HG03558 (cell line): ENCODE data around the gene CHST6.
"Not testable (repeated sequence)": the region's sequence is repeated elsewhere in the genome, so short reads cannot be mapped to it uniquely, and the experiment has no call there.

Source experiments
- ATAC-seq: cut with Tn5 transposase; IDR thresholded peaks from one replicate; pipeline ENCODE4 v1.9.1; 2021; ENCODE audit warnings: moderate number of reproducible peaks; ENCODE audit not compliant: unreplicated experiment; ENCODE audit errors: extremely low read depth

Gene CHST6

DNA sequence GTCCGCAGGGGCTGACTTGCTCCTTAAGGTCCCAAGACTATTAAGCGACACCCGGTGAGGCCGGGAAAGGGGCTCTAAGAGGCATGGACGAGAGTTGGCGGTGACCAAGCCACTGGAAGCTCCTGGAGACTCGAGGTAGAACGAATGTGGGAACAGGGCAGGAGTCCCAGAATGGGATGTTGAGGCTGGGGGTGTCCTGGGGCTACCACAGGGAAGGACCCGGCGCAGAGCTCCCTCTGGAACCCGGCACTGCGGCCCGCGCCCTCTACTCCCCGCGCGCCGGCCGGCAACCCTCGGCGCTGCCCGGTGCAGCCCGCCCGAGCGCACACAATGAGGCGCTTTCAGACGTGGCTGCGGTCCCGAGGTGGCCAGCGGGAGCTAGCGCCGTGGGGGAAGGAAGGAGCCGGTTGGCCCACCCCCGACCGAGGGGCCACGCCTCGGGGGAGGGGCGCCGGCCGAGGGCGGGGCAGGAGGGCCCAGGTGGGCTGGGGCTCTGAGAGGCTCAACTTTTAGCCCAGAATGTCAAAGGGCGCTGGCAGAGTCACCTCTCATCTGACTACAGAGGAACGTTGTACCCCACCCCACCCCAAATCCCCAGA, at the start of gene CHST6:
CHST6 (minus strand) TSS at position 366 of the 599 bp plus-strand sequence. CDS start 15,613 bp downstream, outside the sequence.
- peak; percentile 74 for ATAC-seq

DNA sequence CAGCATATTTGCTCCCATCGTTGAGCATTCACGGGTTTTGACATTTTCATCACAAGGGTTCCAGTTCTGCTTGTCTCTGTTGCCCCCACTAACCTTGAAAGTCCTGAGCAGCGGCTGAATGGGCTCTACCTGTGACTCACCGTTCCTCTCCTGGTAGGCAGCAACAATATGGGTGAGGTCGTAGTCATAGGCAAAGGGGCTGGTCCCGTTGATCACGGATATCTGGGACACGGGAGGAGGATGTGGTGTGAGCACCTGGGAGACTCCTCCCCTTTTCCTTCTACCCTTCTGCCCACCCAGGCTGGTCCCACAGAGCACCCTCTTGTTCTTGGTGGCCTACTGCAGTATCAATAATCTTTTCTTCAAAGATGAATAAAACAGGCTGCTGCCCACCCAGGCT, 47.2 kb upstream of the CHST6 start:
- not testable (repeated sequence) for ATAC-seq

DNA sequence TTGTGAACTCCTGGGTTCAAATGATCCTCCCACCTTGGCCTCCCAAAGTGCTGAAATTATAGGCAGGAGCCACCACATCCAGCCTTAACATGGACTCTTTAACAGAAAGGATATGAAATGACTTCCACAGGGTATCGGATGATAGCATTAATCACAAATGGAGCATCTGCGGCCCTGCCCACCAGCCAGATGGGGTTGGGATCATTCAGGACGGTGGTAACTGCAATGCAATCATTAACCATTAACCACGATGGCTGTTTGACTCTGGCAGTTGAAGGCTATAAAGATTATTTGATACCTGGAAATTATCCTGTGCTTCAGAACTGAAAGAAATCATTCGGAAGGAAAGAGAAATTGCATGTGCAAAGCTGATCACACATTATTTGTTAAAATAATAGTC, 46.0 kb upstream of the CHST6 start:
- ATAC-seq: no peak

DNA sequence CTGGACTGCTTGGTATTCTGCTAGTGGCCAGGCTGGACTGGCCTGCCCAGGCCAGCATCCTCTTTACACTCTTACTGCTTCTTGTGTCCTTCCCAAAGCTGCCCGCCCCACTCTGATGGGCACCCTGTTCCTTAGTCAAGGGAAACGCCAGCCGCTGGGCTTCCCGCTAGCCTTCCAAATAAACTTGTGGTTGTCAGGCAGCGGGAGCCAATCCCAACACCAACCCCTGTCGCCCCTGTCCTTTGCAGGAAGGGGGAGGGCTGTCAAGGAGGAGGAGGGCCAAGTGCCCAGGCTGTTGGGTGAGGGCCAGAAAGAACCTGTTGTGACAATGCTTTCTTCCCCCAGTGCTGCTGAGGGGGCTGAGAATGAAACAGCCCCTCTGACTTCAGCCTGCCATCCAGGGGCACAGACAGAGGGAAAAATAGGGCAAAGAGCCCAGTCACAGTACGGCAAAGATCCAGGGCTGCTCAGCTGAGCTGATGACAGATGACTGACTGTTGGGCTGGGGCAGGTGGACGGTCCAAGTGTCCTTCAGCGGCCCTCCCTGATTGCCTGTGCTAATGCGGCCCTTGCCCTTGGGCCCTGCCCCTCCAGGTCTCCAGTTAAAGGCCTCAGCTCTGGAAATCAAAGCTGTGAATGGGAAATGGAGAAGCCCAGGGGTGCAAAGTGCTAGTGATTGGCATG, 43.8 kb upstream of the CHST6 start:
- ATAC-seq: not testable (repeated sequence)

- no peak for ATAC-seq
Measured at GRCh38 chr16:75537776-75538175, 42.5 kb upstream of the CHST6 start.

DNA sequence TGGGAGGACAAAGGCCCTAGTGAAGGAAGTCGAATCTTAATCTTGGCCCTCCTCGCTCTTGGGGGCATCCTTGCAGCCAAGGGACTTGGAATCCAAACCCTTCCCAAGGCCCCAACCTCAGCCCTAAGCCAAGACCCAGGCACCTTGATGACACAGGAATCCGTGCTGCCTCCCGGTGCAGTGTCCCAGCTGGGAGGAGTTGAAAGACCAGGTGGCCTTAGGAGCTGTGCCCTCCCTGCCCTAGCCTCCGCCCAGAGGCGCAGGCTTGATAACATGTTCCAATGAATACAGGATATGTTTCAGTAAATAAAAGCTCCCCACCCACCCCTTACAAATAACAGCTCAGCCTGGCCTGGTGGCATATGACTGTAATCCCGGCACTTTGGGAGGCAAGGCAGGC, 40.7 kb upstream of the CHST6 start, which contains the start of gene CHST5:
CHST5 (minus strand) TSS at position 208 of the 400 bp plus-strand sequence. CDS start 5,724 bp downstream, outside the sequence.
- no peak for ATAC-seq

GRCh38 chr16:75535211-75535843, 40.1 kb upstream of the CHST6 start:
- no peak for ATAC-seq

GRCh38 chr16:75534560-75535205, 39.4 kb upstream of the CHST6 start:
- ATAC-seq: no peak

DNA sequence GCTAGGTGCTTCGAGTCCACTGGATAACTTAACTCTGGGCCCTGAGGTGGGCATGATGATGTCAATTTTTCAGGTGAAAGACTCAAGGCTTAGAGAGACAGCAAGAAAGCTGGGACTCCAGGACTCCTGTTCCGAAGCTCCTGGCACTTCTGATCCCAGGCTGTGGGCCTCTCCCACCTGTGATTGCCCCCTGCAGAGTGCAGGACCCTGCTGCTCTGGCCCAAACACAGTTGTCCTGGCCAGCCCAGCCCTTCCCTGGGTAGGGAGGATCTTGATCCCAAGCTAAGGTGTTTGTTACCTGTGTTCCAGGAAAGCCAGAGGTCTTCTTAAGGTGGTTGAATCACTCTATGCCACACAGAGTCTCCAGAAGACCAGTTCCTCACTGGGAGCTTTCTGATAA, 37.5 kb upstream of the CHST6 start:
- no peak for ATAC-seq

DNA sequence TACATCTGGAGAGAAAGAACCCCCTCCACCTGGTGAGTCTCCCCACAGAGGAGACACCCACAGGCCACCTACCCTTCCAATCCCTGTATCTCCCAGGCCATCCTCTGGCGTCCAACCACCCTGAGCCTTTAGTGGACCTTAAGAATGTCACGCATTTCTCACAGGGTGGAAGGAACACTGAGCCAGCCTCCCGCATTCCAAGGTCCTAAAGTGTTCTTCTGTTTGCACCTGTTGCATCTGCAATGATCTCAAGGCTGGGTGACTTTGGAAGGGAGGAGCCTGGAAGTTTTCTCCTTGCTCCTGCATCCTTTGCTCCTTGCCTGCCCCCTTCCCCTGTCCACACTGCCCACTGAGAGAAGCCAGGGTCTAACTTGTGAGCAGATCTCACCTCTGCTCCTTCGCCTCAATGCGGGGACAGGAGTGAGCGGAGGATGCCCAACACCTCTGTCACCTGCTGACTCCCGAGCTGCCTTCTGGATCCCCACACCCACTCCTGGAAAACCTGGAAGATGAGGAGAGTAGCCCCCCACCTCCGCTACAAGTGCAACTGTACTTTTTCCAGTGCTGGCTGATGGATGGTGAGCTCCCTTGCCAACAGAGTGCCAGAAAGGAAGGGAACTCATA, 37.0 kb upstream of the CHST6 start:
- no peak for ATAC-seq

GRCh38 chr16:75529959-75530358, 34.7 kb upstream of the CHST6 start:
- no peak for ATAC-seq

GRCh38 chr16:75529056-75529905, 34.0 kb upstream of the CHST6 start:
- no peak for ATAC-seq

- ATAC-seq: no peak
Measured at GRCh38 chr16:75527825-75528299, 32.6 kb upstream of the CHST6 start.

GRCh38 chr16:75526032-75526790, 31.0 kb upstream of the CHST6 start:
- ATAC-seq: no peak

- no peak for ATAC-seq
Measured at GRCh38 chr16:75519175-75519574, 23.9 kb upstream of the CHST6 start.

DNA sequence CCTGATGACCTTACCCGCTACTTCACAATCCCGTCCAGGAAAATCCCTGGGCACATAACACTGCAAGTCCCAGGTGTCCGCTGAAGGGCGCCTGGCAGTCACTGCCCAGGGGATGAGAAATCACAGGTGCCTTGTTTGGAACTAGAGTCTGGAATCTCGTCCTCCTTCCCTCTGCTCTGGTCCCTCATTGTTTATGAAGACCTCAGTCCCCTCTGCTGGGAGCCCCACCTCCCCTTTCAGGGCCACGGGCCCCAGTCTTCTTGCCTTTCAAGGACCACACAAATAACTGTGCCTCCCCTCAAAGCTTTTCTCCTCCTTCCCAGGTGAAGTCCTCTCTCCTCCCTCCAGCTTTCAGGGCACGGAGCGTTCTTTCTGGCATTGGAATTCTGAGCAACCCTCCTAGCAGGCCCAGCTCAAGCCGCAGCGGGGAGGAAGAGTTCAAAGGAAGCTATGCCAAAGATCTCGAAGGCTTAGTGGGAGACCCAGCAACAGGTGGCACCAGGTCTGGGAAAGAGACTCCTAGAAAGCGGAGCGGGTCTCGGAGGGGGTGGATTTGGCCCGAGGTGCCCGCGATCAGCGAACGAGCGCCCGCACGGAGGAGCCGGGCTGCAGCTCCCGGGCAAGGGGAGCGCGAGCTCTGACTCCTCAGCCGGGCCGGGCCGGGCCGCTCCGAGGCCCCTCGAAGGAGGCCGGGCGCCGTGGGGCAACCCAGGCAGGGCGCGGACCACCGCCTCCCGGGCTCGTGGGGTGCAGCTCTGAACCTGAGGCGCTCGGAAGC, 21.1 kb upstream of the CHST6 start:
- not testable (repeated sequence) for ATAC-seq

GRCh38 chr16:75514296-75514695, 19.1 kb upstream of the CHST6 start:
- ATAC-seq: no peak

DNA sequence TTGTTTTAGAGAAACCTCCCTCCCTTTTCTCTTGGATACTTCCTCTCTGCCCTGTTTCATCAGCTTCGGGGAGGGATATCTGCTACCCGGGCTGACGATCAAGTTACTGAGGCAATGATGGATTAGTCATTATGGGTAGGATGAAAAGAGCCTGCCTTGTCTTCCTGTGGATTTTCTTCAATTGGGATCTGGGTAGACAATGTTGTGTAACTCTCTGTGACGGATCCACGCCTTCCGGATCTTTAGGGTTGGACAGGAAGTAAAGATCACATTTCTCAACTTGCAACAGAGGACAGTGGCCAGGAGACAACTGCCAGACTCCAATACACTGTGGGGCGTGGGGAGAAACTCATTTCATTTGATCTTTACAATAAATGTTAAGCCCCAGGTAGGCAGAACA, 11.3 kb upstream of the CHST6 start:
- ATAC-seq: no peak
